DMS114 treated with DMSO at 0.1 percent for 48 hours (cell line): ENCODE measurements around the gene ELAVL1.
"Not testable (repeated sequence)": the region's sequence is repeated elsewhere in the genome, so short reads cannot be mapped to it uniquely, and the experiment has no call there.

Source experiments
- DNase-seq: peaks from one replicate; lab custom pipeline; 2025; ENCODE audit not compliant: unreplicated experiment; lab: John Stamatoyannopoulos, UW

Gene ELAVL1

GRCh38 chr19:7970716-7971448, 34.6 kb downstream of the ELAVL1 start:
- DNase-seq, result no peak

- DNase-seq, result no peak
These were observed 35.9 kb downstream of the ELAVL1 start for GRCh38 chr19:7969555-7969939.

GRCh38 chr19:7968796-7969554, 36.5 kb downstream of the ELAVL1 start:
- no peak for DNase-seq

- DNase-seq, result no peak
These were observed 37.2 kb downstream of the ELAVL1 start for GRCh38 chr19:7968008-7968795.

- DNase-seq, result no peak
These were observed 39.3 kb downstream of the ELAVL1 start for GRCh38 chr19:7965921-7966665.

GRCh38 chr19:7965259-7965841, 40.1 kb downstream of the ELAVL1 start:
- DNase-seq, result no peak

- no peak for DNase-seq
These were observed 41.9 kb downstream of the ELAVL1 start for GRCh38 chr19:7963566-7963965.

- no peak for DNase-seq
These were observed 42.7 kb downstream of the ELAVL1 start for GRCh38 chr19:7962644-7963268.

GRCh38 chr19:7961920-7962626, 43.4 kb downstream of the ELAVL1 start:
- no peak for DNase-seq

- not testable (repeated sequence) for DNase-seq
These were observed 44.4 kb downstream of the ELAVL1 start for GRCh38 chr19:7961082-7961481.

- no peak for DNase-seq
These were observed 46.2 kb downstream of the ELAVL1 start for GRCh38 chr19:7959211-7959610.

- DNase-seq, result no peak
These were observed 49.7 kb downstream of the ELAVL1 start for GRCh38 chr19:7955696-7956095.

- no peak for DNase-seq
These were observed 51.9 kb downstream of the ELAVL1 start for GRCh38 chr19:7953576-7953975.

GRCh38 chr19:7953060-7953459, 52.4 kb downstream of the ELAVL1 start:
- DNase-seq, result no peak

GRCh38 chr19:7947939-7948338, 57.5 kb downstream of the ELAVL1 start:
- DNase-seq, result no peak

- peak; percentile 35 for DNase-seq
These were observed 61.2 kb downstream of the ELAVL1 start for GRCh38 chr19:7944177-7944761.

GRCh38 chr19:7943444-7944176, 61.8 kb downstream of the ELAVL1 start, which contains the start of gene TIMM44:
Gene TIMM44 (minus strand): TSS chr19:7943666. CDS start chr19:7943651, 15 bp downstream.
- DNase-seq, result peak; percentile 92

GRCh38 chr19:7942981-7943443, 62.4 kb downstream of the ELAVL1 start:
- no peak for DNase-seq
